Gastroesophageal sphincter (tissue), 4 donors: Measurements from ENCODE around the gene DUS1L. TPM values are rescaled to one million over a fixed set of nuclear protein-coding genes. Genes with fewer than 3 reads are reported as not detected.

Experiments used
- ATAC-seq: fragments of 150-250 bp; one replicate; pipeline ENCODE4 v1.9.1; 2016; ENCODE audit warnings: mild to moderate bottlenecking, moderate library complexity
- H3K27ac ChIP-seq, 4 donors: fragments of 200-600 bp; sonication (generic) in 3 of 4; 1 replicate in 3 of 4; 2 replicates in 1 of 4; pipeline ENCODE4 v1.5.1; 2016 to 2019
- H3K27me3 ChIP-seq: fragments of 200-600 bp; sonication (generic); one replicate; pipeline ENCODE4 v1.5.1; 2019
- H3K36me3 ChIP-seq, 2 donors: fragments of 200-600 bp; sonication (generic); one replicate each; pipeline ENCODE4 v1.5.1; 2019; ENCODE audit warnings: control low read depth in 1 of 2
- H3K4me1 ChIP-seq, 3 donors: fragments of 200-600 bp; sonication (generic); 1 replicate in 2 of 3; 2 replicates in 1 of 3; pipeline ENCODE4 v1.5.1; 2016 to 2019; ENCODE audit warnings: control low read depth in 2 of 3
- H3K4me3 ChIP-seq, 2 donors: fragments of 200-600 bp; sonication (generic); one replicate each; pipeline ENCODE4 v1.5.1; 2019; ENCODE audit warnings: mild to moderate bottlenecking in 1 of 2, moderate library complexity in 1 of 2
- H3K9me3 ChIP-seq, 3 donors: fragments of 200-600 bp; sonication (generic); one replicate each; pipeline ENCODE4 v1.5.1; 2017 to 2019; ENCODE audit warnings: control low read depth in 2 of 3
- EP300 ChIP-seq: sonication (generic); formaldehyde crosslinking; IDR thresholded peaks from one replicate; pipeline ENCODE4 v1.6.1; 2017; ENCODE audit warnings: antibody characterized with exemption, mild to moderate bottlenecking
- POLR2A ChIP-seq, 2 donors: fragments of 450-650 bp; IDR thresholded peaks; one replicate each; pipeline ENCODE4 v1.6.1; 2017; ENCODE audit warnings: antibody characterized with exemption in 2 of 2, mild to moderate bottlenecking in 2 of 2, moderate library complexity in 1 of 2
- POLR2AphosphoS5 ChIP-seq: sonication (generic); formaldehyde crosslinking; IDR thresholded peaks from one replicate; pipeline ENCODE4 v1.6.1; 2017; ENCODE audit warnings: antibody characterized with exemption
- WGBS, 2 donors: methylation state at CpG; one replicate each; pipeline ENCODE4 v1.1.5; 2018; ENCODE audit warnings: low coverage in 1 of 2; 5-methylcytosine and 5-hydroxymethylcytosine counted together
- total RNA-seq, 4 donors: library from RNA; depleted of rRNA; stranded (reverse); fragments of >200 nt; gene quantifications; one replicate each; pipeline ENCODE4 v1.1.0, GENCODE V29; 2016
- TF ChIP-seq, protein P1 (sequence below), 4 experiments: fragments of 200-600 bp in 2 of 4; fragments of 450-650 bp in 2 of 4; sonication (generic) in 1 of 4; IDR thresholded peaks; one replicate each; pipeline ENCODE4 v1.5.1; 2017 to 2019; ENCODE audit warnings: antibody characterized with exemption in 4 of 4, mild to moderate bottlenecking in 2 of 4, moderate library complexity in 2 of 4

DUS1L gene
- total RNA-seq, 4 donors from 2014 or later = 35.8 to 62.8 (median 52.9) TPM

DNA sequence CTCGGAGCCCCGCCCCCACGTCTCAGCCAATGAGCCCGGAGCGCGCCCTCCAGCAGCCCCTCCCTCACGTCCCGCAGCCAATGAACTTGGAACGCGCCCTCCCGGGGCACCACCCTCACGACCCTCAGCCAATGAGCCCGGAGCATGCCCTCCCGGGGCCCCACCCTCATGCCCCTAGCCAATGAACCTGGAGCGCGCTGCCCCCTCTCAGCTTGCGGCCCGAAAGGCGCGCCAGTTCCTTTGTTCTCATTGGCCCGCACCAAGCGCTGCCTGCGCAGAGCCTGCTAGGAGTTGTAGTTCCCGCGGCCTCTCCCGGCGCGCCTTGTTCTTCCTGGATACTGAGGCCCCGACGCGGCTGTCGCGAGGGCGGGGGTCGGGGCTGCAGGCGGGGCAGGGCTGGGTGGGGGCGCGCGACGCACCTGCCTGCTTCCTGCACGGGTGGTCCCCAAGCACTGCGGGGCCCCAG, 42.6 kb downstream of the DUS1L start, which contains the start of gene LRRC45:
TSS of gene LRRC45 (plus strand) at position 325 of the 466 bp plus-strand sequence. CDS start 339 bp downstream, outside the sequence.
- peak within 1 kb of the TSS; percentile 68 to 94 for H3K4me3 ChIP-seq
- TF ChIP-seq POLR2A (IDR thresholded peaks at IDR 0.05) (no peak), POLR2AphosphoS5 (no peak), EP300 (no peak)
- TF ChIP-seq, protein P1, sequence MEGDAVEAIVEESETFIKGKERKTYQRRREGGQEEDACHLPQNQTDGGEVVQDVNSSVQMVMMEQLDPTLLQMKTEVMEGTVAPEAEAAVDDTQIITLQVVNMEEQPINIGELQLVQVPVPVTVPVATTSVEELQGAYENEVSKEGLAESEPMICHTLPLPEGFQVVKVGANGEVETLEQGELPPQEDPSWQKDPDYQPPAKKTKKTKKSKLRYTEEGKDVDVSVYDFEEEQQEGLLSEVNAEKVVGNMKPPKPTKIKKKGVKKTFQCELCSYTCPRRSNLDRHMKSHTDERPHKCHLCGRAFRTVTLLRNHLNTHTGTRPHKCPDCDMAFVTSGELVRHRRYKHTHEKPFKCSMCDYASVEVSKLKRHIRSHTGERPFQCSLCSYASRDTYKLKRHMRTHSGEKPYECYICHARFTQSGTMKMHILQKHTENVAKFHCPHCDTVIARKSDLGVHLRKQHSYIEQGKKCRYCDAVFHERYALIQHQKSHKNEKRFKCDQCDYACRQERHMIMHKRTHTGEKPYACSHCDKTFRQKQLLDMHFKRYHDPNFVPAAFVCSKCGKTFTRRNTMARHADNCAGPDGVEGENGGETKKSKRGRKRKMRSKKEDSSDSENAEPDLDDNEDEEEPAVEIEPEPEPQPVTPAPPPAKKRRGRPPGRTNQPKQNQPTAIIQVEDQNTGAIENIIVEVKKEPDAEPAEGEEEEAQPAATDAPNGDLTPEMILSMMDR (IDR thresholded peaks at IDR 0.05) = no peak
- H3K36me3 ChIP-seq = peaks cover 0 to 36% of the 10 kb centered on the region in 2 donors
- ATAC-seq = peak; percentile 97
- no peaks in the 10 kb centered on the region for H3K9me3 ChIP-seq
- H3K27ac ChIP-seq = peak within 1 kb of the TSS in 3 of 4 donors; percentile 82 to 85 (median 82)
- peaks cover 0 to 49% (median 25%) of the 10 kb centered on the region in 3 donors for H3K4me1 ChIP-seq
- no CpG with 5 or more reads among the region's 42 CpGs for WGBS, 2 donors
- no peaks in the 10 kb centered on the region for H3K27me3 ChIP-seq

DNA sequence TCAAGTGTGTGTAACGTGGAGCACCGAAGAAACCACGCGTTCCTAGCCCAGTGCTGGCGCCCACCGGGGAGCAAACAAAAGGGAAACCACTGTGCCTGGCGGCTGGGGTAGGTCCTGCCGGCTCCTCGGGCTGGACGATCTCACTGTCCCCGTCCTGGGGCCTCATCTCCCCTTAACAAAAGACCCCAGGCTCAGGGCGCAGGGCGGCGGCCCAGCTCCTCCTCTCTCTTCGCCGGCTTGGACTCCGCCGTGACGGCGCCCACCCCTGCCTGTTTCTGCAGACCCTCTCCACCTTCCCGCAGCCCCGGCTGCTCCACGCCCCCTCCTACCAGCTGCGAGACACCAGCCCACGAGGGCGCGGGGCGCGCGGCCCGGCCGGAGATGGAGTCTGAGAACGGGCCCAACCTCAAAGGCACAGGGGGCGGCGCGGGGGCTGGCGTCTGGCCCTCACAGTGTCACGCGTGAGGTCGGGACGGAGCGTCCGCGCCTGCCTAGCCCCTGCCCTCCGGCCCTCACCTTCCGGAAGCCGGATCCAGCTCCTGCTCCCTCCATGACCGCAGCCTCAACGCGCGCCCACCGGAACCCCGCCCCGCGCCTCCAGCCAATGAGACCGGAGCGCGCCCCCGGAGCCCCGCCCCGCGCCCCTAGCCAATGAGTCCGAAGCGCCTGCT, 43.2 kb downstream of the DUS1L start, which contains the start of gene CENPX:
TSS of gene CENPX (minus strand) at position 569 of the 671 bp plus-strand sequence. CDS start at position 552, 17 bp downstream.
- Histone ChIP-seq H3K27ac (peak within 1 kb of the TSS in 3 of 4 donors; percentile 82 to 85 (median 82)), H3K36me3 (peaks cover 0 to 36% of the 10 kb centered on the region in 2 donors), H3K4me1 (peaks cover 0 to 49% (median 25%) of the 10 kb centered on the region in 3 donors), H3K27me3 (no peaks in the 10 kb centered on the region), H3K4me3 (peak within 1 kb of the TSS; percentile 68 to 94), H3K9me3 (no peaks in the 10 kb centered on the region)
- no peak for ATAC-seq
- 0% methylated on average over 2 of the region's 64 CpGs; no CpG with 5 or more reads in 1 of the 2 donors for WGBS, 2 donors
- TF ChIP-seq, protein P1 (IDR thresholded peaks at IDR 0.05) = peak in 1 of 4 experiments; percentile 17
- TF ChIP-seq POLR2AphosphoS5 = peak; percentile 29
- TF ChIP-seq POLR2A (IDR thresholded peaks at IDR 0.05) = peak; percentile 53 to 68
- no peak for TF ChIP-seq EP300

DNA sequence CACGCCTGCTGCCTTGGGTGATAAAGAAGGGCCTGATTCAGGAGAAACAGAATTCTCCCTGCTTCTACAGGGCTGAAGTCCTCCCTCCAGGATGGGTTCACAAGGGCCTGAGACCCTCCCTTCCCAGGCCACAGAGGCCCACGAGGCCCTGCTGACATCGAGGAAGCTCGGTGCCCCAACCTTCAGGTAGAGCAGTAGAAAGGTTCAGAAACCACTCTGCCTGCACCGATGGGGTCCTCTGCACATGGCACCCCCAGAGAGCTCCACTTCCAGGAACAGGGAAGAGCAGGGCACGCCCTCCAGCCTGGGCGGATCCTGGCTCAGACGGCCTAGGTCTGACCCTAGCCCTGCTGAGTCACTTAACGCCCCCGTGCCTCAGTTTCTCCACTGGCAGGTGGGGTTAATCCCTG, 43.7 kb downstream of the DUS1L start:
- TF ChIP-seq EP300 (no peak), POLR2AphosphoS5 (no peak), POLR2A (IDR thresholded peaks at IDR 0.05) (no peak)
- TF ChIP-seq, protein P1 (IDR thresholded peaks at IDR 0.05) = no peak
- 20% methylated on average over 2 of the region's 10 CpGs; no CpG with 5 or more reads in 1 of the 2 donors for WGBS, 2 donors
- peak overlapping the region; percentile 68 to 94 for H3K4me3 ChIP-seq
- H3K9me3 ChIP-seq = no peaks in the 10 kb centered on the region
- peaks cover 0 to 36% of the 10 kb centered on the region in 2 donors for H3K36me3 ChIP-seq
- peak overlapping the region in 3 of 4 donors; percentile 82 to 85 (median 82) for H3K27ac ChIP-seq
- peaks cover 0 to 49% (median 25%) of the 10 kb centered on the region in 3 donors for H3K4me1 ChIP-seq
- no peaks in the 10 kb centered on the region for H3K27me3 ChIP-seq
- ATAC-seq = no peak

DNA sequence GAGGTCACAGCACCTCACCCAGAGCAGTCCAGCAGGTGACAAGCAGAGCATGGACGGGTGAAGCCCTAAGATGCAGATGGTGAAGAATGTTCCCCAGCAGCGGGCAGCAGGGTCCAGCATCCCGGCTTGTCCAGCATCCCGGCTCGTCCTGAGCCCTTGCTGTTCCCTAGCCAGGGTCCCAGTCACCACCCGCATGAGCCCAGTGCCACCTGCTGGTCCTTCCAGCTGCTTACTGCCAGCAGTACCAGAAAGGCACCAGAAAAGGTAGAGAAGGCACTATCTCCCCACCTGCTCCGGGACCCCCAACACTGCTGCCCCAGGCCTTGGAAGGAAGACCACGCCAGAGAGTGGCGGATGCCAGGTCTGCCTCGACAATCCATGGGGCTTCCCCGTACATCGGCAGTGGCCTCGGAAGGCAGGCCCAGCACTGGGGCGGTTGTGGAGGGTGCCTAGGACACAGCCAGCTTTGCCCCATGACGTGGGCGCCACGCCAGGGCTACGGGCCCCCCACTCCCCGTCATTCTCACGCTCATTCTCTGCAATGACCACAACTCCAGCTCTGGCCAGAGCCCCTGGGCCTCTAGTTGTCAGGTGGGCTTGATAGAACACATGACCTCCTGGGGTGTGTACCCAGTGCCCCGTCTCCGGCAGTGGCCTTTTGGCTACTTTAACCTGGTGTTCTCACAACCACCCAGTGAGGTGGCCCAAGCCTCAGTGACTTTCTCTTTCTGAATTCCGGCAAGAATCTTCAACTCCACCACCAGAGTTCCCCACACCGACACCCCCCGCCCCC, 44.3 kb downstream of the DUS1L start:
- H3K27ac ChIP-seq = peak overlapping the region in 2 of 4 donors; percentile 82 to 85
- ATAC-seq = no peak
- H3K36me3 ChIP-seq = peaks cover 0 to 32% of the 10 kb centered on the region in 2 donors
- no peaks in the 10 kb centered on the region for H3K9me3 ChIP-seq
- no peaks in the 10 kb centered on the region for H3K27me3 ChIP-seq
- H3K4me3 ChIP-seq = peak overlapping the region in 1 of 2 donors; percentile 94
- TF ChIP-seq, protein P1 (IDR thresholded peaks at IDR 0.05) = peak in 3 of 4 experiments; percentile 73 to 78 (median 77)
- TF ChIP-seq POLR2AphosphoS5 = no peak
- whole genome bisulfite sequencing, 2 donors = 43% methylated on average over 7 of the region's 25 CpGs; no CpG with 5 or more reads in 1 of the 2 donors
- H3K4me1 ChIP-seq = peaks cover 0 to 49% (median 25%) of the 10 kb centered on the region in 3 donors
